ENCODE data around the gene B3GNT9.

- TF ChIP-seq FOXM1 (IDR thresholded peaks at IDR 0.05; ENCODE audit: borderline replicate concordance) (no peak), PKNOX1 (IDR thresholded peaks at IDR 0.05) (no peak), NFRKB (IDR thresholded peaks at IDR 0.05) (no peak), ZNF384 (IDR thresholded peaks at IDR 0.05) (no peak), BHLHE40 (IDR thresholded peaks at IDR 0.05; ENCODE audit: borderline replicate concordance) (no peak), FOXA1 (IDR thresholded peaks at IDR 0.05) (no peak), ELF4 (IDR thresholded peaks at IDR 0.05) (no peak), TARDBP (IDR thresholded peaks at IDR 0.05) (no peak), L3MBTL2 (conservative IDR thresholded peaks at IDR 0.05) (no peak), ARNT (IDR thresholded peaks at IDR 0.05) (no peak)
Measured at GRCh38 chr16:67101311-67102082, 49.3 kb downstream of the B3GNT9 start.
